ENCODE measurements around the gene ZNF789. TPM values are rescaled to one million over a fixed set of nuclear protein-coding genes. Genes with fewer than 3 reads are reported as not detected.

The ZNF789 gene
- total and polyA plus RNA-seq, 2 of the 13 experiments (the other 11 are each of a cell fraction or from before 2014, with no cell fraction given) = 19.8 to 25.1 TPM

- TF ChIP-seq FOXM1 (CRISPR knock-in tag; IDR thresholded peaks at IDR 0.05) = no peak
These were observed 3.4 kb downstream of the ZNF789 start (continued) for GRCh38 chr7:99476107-99476506.

GRCh38 chr7:99478464-99479440 lies 6.1 kb downstream of the ZNF789 start:
- in situ Hi-C loops (cut with HindIII; ENCODE audit: extremely low pct_ligation_motif_present, low pct_unique_long_range_greater_than_20kb) (no loop called here), intact Hi-C loops (cut with micrococcal nuclease; ENCODE audit: unreplicated experiment) (no loop called here)
- no peaks in the 10 kb centered on the region for H3K27me3 ChIP-seq (ENCODE audit: control insufficient read depth in 1 of 2, insufficient read depth in 2 of 2, low read length in 2 of 2)
- ChIA-PET POLR2A (no interaction called here), CTCF (ENCODE audit: low intra/inter-chr PET ratio, low total read pairs) (no interaction called here)
- H3K36me3 ChIP-seq (replicated peaks in 1 of 2; ENCODE audit: control insufficient read depth in 1 of 2, insufficient read depth in 2 of 2, low read length in 2 of 2) = peaks cover 17 to 50% of the 10 kb centered on the region in 2 experiments
- DNase-seq (ENCODE audit: low spot score) (no peak), ATAC-seq (peak; percentile 33; the same call in 2 of the 3 replicates), FAIRE-seq (no peak)
- H4K20me1 ChIP-seq (ENCODE audit: insufficient read depth, low read length) = peaks cover 3% of the 10 kb centered on the region; the same call in 1 of the 2 replicates
- TF ChIP-seq HINFP (CRISPR knock-in tag; IDR thresholded peaks at IDR 0.05; ENCODE audit: low read depth) (no peak), ZNF75D (CRISPR knock-in tag; IDR thresholded peaks at IDR 0.05; ENCODE audit: borderline replicate concordance) (no peak), RBM22 (optimal IDR thresholded peaks at IDR 0.05; ENCODE audit: low read length) (peak; percentile 50), AGO2 (optimal IDR thresholded peaks at IDR 0.05; ENCODE audit: low read depth, low read length) (peak; percentile 32), AFF4 (CRISPR knock-in tag; IDR thresholded peaks at IDR 0.05) (no peak)
- H3K9me3 ChIP-seq (ENCODE audit: low read length) = no peaks in the 10 kb centered on the region
- no peak overlapping the region for H3K4me3 ChIP-seq (replicated peaks in 1 of 3; ENCODE audit: insufficient read depth in 1 of 3, low read depth in 2 of 3, low read length in 3 of 3)
- no peak overlapping the region for H3K4me2 ChIP-seq (ENCODE audit: low read depth, low read length)
- BruUV-seq (replicated peaks) = no TSS peak
- H2AFZ ChIP-seq (ENCODE audit: low read length) = no peak overlapping the region
- H3K9ac ChIP-seq (ENCODE audit: insufficient read depth, low read depth, low read length) = no peak overlapping the region
- peaks cover 29% of the 10 kb centered on the region for H3K4me1 ChIP-seq (ENCODE audit: insufficient read depth, low read length)
- H3K79me2 ChIP-seq (ENCODE audit: insufficient read depth, low read length) = peaks cover 55% of the 10 kb centered on the region
- H3K27ac ChIP-seq (ENCODE audit: extremely low read length, insufficient read depth, low read length) = no peak overlapping the region
- 95% methylated on average over 14 of the region's 15 CpGs for WGBS (ENCODE audit: low lambda C conversion rate)

Data from HepG2 (cell line).